ENCODE results near the gene BORCS6. TPM values are rescaled to one million over a fixed set of nuclear protein-coding genes. Genes with fewer than 3 reads are reported as not detected.

The BORCS6 gene
- polyA plus RNA-seq, 3 donors = 5.4 to 14.1 (median 13.9) TPM

DNA sequence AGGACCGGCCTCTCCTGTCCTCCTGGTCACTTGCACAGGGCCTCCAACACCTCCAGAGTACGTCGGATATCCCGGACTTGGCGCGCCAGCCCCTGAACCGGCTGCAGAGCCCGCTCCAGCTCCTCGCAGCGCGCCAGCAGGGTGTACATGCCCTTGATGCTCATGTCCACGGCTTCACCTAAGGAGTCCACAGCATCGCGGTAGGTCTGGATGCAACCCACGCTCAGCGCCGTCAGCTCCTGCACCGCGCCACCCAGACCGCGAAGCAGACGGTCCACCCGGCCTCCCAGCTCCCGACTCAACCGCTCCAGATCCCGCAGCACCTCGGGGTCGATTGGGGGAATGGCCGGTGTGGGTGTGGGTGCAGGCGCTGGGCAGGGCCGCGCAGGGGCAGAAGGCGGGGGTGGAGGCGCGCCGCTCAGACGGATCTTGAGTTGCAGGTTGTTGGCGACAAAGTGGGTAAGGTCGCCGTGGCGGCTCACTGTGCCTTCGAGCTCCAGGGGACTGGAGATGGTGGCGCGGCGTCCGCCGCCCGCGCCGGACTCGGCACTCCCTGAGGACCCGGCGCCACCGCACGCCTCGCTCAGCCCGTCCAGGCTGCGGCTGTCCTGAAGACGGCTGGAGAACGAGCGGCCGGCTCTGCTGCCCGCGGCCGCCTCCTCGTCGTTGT, 804 bp downstream of the BORCS6 start:
- Histone ChIP-seq H3K4me3 (replicated peaks in 1 of 3; ENCODE audit: low read depth in 2 of 3, low read length in 3 of 3) (peak overlapping the region; percentile 82 to 90 (median 87)), H3K27ac (ENCODE audit: low read depth in 1 of 2, low read length in 2 of 2) (peak overlapping the region; percentile 78 to 89), H3K79me2 (ENCODE audit: insufficient read depth, low read length) (peaks cover 23% of the 10 kb centered on the region), H3K9ac (ENCODE audit: insufficient read depth, low read length, poor library complexity, severe bottlenecking) (peak overlapping the region; percentile 79), H3K4me2 (replicated peaks; ENCODE audit: extremely low read depth, low read length, poor library complexity, severe bottlenecking) (peak overlapping the region; percentile 96), H3K27me3 (ENCODE audit: control insufficient read depth in 2 of 2, insufficient read depth in 2 of 2, low read length in 2 of 2) (no peaks in the 10 kb centered on the region), H3K4me1 (ENCODE audit: control insufficient read depth in 1 of 2, insufficient read depth in 2 of 2, low read length in 2 of 2) (peaks cover 65 to 76% of the 10 kb centered on the region in 2 donors), H3K9me3 (replicated peaks in 1 of 2; ENCODE audit: control insufficient read depth in 1 of 2, insufficient read depth in 1 of 2, low read length in 2 of 2) (no peaks in the 10 kb centered on the region), H3K36me3 (replicated peaks in 1 of 2; ENCODE audit: control insufficient read depth in 1 of 2, insufficient read depth in 2 of 2, low read length in 2 of 2) (no peaks in the 10 kb centered on the region), H2AFZ (ENCODE audit: insufficient read depth, low read depth, low read length, poor library complexity, severe bottlenecking) (peak overlapping the region; percentile 85), H4K20me1 (ENCODE audit: insufficient read depth, low read length) (peaks cover 28% of the 10 kb centered on the region)
- Mint-ChIP-seq H3K36me3 (no peaks in the 10 kb centered on the region), H3K4me3 (no peak overlapping the region), H3K27ac (peak overlapping the region in 6 of 7 donors; percentile 79 to 94 (median 92)), H3K4me1 (peaks cover 11% of the 10 kb centered on the region), H3K9me3 (peaks cover 0 to 3% (median 0%) of the 10 kb centered on the region in 7 donors), H3K27me3 (ENCODE audit: low read depth in 3 of 3) (peaks cover 0 to 5% (median 2%) of the 10 kb centered on the region in 3 donors)
- peak in 1 of 3 donors; percentile 26 for DNase-seq
- intact Hi-C loops (cut with micrococcal nuclease) = loop anchor here (5.0 to 10.0 kb wide), 3 partner anchors 37 to 67 kb away; partner anchors contain the start of genes CTC1 (in 1 of the 2), HES7 (in 1 of the 2), PER1 (in 1 of the 2) and PFAS (in 1 of the 2)
- TF ChIP-seq, protein P1, sequence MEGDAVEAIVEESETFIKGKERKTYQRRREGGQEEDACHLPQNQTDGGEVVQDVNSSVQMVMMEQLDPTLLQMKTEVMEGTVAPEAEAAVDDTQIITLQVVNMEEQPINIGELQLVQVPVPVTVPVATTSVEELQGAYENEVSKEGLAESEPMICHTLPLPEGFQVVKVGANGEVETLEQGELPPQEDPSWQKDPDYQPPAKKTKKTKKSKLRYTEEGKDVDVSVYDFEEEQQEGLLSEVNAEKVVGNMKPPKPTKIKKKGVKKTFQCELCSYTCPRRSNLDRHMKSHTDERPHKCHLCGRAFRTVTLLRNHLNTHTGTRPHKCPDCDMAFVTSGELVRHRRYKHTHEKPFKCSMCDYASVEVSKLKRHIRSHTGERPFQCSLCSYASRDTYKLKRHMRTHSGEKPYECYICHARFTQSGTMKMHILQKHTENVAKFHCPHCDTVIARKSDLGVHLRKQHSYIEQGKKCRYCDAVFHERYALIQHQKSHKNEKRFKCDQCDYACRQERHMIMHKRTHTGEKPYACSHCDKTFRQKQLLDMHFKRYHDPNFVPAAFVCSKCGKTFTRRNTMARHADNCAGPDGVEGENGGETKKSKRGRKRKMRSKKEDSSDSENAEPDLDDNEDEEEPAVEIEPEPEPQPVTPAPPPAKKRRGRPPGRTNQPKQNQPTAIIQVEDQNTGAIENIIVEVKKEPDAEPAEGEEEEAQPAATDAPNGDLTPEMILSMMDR (IDR thresholded peaks at IDR 0.05) = no peak
- 9% methylated on average over 67 of the region's 67 CpGs for WGBS (ENCODE audit: insufficient coverage)

GRCh38 chr17:8188263-8188839, 1.6 kb downstream of the BORCS6 start:
- peaks cover 23% of the 10 kb centered on the region for H3K79me2 ChIP-seq (ENCODE audit: insufficient read depth, low read length)
- Mint-ChIP-seq H3K9me3 (peaks cover 0 to 3% (median 0%) of the 10 kb centered on the region in 7 donors), H3K27ac (peak overlapping the region in 2 of 7 donors; percentile 37 to 49), H3K27me3 (ENCODE audit: low read depth in 3 of 3) (peaks cover 2 to 7% (median 4%) of the 10 kb centered on the region in 3 donors), H3K4me3 (no peak overlapping the region), H3K4me1 (peaks cover 13% of the 10 kb centered on the region), H3K36me3 (no peaks in the 10 kb centered on the region)
- H2AFZ ChIP-seq (ENCODE audit: insufficient read depth, low read depth, low read length, poor library complexity, severe bottlenecking) = peak overlapping the region; percentile 85
- 35% methylated on average over 3 of the region's 12 CpGs for WGBS (ENCODE audit: insufficient coverage)
- H3K9ac ChIP-seq (ENCODE audit: insufficient read depth, low read length, poor library complexity, severe bottlenecking) = peak overlapping the region; percentile 79
- no peaks in the 10 kb centered on the region for H3K9me3 ChIP-seq (replicated peaks in 1 of 2; ENCODE audit: control insufficient read depth in 1 of 2, insufficient read depth in 1 of 2, low read length in 2 of 2)
- H3K36me3 ChIP-seq (replicated peaks in 1 of 2; ENCODE audit: control insufficient read depth in 1 of 2, insufficient read depth in 2 of 2, low read length in 2 of 2) = no peaks in the 10 kb centered on the region
- H3K27me3 ChIP-seq (ENCODE audit: control insufficient read depth in 2 of 2, insufficient read depth in 2 of 2, low read length in 2 of 2) = no peaks in the 10 kb centered on the region
- TF ChIP-seq, protein P1 (IDR thresholded peaks at IDR 0.05) = no peak
- H3K4me3 ChIP-seq (replicated peaks in 1 of 3; ENCODE audit: low read depth in 2 of 3, low read length in 3 of 3) = peak overlapping the region; percentile 82 to 90 (median 87)
- peak overlapping the region; percentile 96 for H3K4me2 ChIP-seq (replicated peaks; ENCODE audit: extremely low read depth, low read length, poor library complexity, severe bottlenecking)
- H3K4me1 ChIP-seq (ENCODE audit: control insufficient read depth in 1 of 2, insufficient read depth in 2 of 2, low read length in 2 of 2) = peaks cover 65 to 76% of the 10 kb centered on the region in 2 donors
- H4K20me1 ChIP-seq (ENCODE audit: insufficient read depth, low read length) = peaks cover 28% of the 10 kb centered on the region
- H3K27ac ChIP-seq (ENCODE audit: low read depth in 1 of 2, low read length in 2 of 2) = peak overlapping the region; percentile 37 to 78
- intact Hi-C loops (cut with micrococcal nuclease) = loop anchor here (5.0 to 10.0 kb wide), 3 partner anchors 36 to 66 kb away; partner anchors contain the start of genes CTC1 (in 1 of the 2), HES7 (in 1 of the 2), PER1 (in 1 of the 2) and PFAS (in 1 of the 2)
- no peak for DNase-seq
